Vagina (tissue), 2 donors: Measurements from ENCODE around the gene C16orf74.

Source experiments
- CTCF ChIP-seq, 3 experiments: fragments of 450-650 bp in 2 of 3; fragments of 200-600 bp in 1 of 3; sonication (generic) in 1 of 3; IDR thresholded peaks; one replicate each; pipeline ENCODE4 v1.5.1; 2017 to 2019; ENCODE audit warnings: antibody characterized with exemption in 3 of 3, mild to moderate bottlenecking in 2 of 3, moderate library complexity in 2 of 3
- POLR2A ChIP-seq, 2 donors: fragments of 450-650 bp; IDR thresholded peaks; one replicate each; pipeline ENCODE4 v1.6.1; 2017; ENCODE audit warnings: antibody characterized with exemption in 2 of 2, mild to moderate bottlenecking in 2 of 2, moderate library complexity in 2 of 2

- no peak for TF ChIP-seq CTCF (IDR thresholded peaks at IDR 0.05)
- no peak for TF ChIP-seq POLR2A (IDR thresholded peaks at IDR 0.05)
These were observed 22.0 kb downstream of the C16orf74 start for GRCh38 chr16:85728879-85729278.
